ENCODE results near the gene ECT2.
"Not testable (repeated sequence)": the region's sequence is repeated elsewhere in the genome, so short reads cannot be mapped to it uniquely, and the experiment has no call there.

Gene ECT2

GRCh38 chr3:172750368-172751174, at the start of gene ECT2:
TSS of gene ECT2 (plus strand) at chr3:172750726. CDS start at chr3:172754531, 3,805 bp downstream.
- peak; percentile 96 for DNase-seq

- DNase-seq: no peak
Observed at GRCh38 chr3:172700936-172701455, 49.5 kb upstream of the ECT2 start.

GRCh38 chr3:172701751-172702150, 48.8 kb upstream of the ECT2 start:
- no peak for DNase-seq

GRCh38 chr3:172702256-172702655, 48.3 kb upstream of the ECT2 start:
- DNase-seq: no peak

GRCh38 chr3:172702731-172703130, 47.8 kb upstream of the ECT2 start:
- DNase-seq: not testable (repeated sequence)

GRCh38 chr3:172704001-172704400, 46.5 kb upstream of the ECT2 start:
- no peak for DNase-seq

- no peak for DNase-seq
Observed at GRCh38 chr3:172705170-172705569, 45.4 kb upstream of the ECT2 start.

GRCh38 chr3:172707030-172707429, 43.5 kb upstream of the ECT2 start:
- DNase-seq: no peak

- DNase-seq: no peak
Observed at GRCh38 chr3:172707967-172708366, 42.6 kb upstream of the ECT2 start.

- DNase-seq: no peak
Observed at GRCh38 chr3:172708921-172709773, 41.4 kb upstream of the ECT2 start.

- DNase-seq: peak in 1 of 2 donors; percentile 7
Observed at GRCh38 chr3:172709774-172710663, 40.5 kb upstream of the ECT2 start.

- DNase-seq: peak; percentile 52
Observed at GRCh38 chr3:172710664-172711453, 39.7 kb upstream of the ECT2 start, which contains the start of gene NCEH1. TSS of gene NCEH1 (minus strand) at chr3:172711067. CDS start at chr3:172710984, 83 bp downstream.

GRCh38 chr3:172711454-172711795, 39.1 kb upstream of the ECT2 start:
- no peak for DNase-seq

GRCh38 chr3:172713316-172713715, 37.2 kb upstream of the ECT2 start:
- no peak for DNase-seq

GRCh38 chr3:172716476-172716875, 34.0 kb upstream of the ECT2 start:
- no peak for DNase-seq

GRCh38 chr3:172717493-172718088, 32.9 kb upstream of the ECT2 start:
- DNase-seq: no peak

GRCh38 chr3:172722536-172723040, 27.9 kb upstream of the ECT2 start:
- not testable (repeated sequence) for DNase-seq

GRCh38 chr3:172726380-172726779, 24.1 kb upstream of the ECT2 start:
- no peak for DNase-seq

GRCh38 chr3:172735014-172735413, 15.5 kb upstream of the ECT2 start:
- DNase-seq: no peak

- no peak for DNase-seq
Observed at GRCh38 chr3:172739462-172739861, 11.1 kb upstream of the ECT2 start.

GRCh38 chr3:172746475-172746874, 4.1 kb upstream of the ECT2 start:
- no peak for DNase-seq

Data from activated CD4-positive, alpha-beta T cell treated with anti-CD3 and anti-CD28 coated beads for 4 hours (primary cell).